Mucosa of rectum (tissue), 2 donors: ENCODE results near the gene PARD6B.

Source experiments
- H3K27ac ChIP-seq, 2 donors: one replicate each; pipeline ENCODE4 v1.7.0; 2013; ENCODE audit warnings: inconsistent platforms in 2 of 2, low read depth in 2 of 2, low read length in 2 of 2
- H3K27me3 ChIP-seq, 2 donors: one replicate each; pipeline ENCODE4 v1.7.0; 2013; ENCODE audit warnings: low read length in 2 of 2; ENCODE audit not compliant: control insufficient read depth in 2 of 2, insufficient read depth in 2 of 2
- H3K36me3 ChIP-seq, 2 donors: one replicate each; pipeline ENCODE4 v1.7.0; 2013; ENCODE audit warnings: low read length in 2 of 2; ENCODE audit not compliant: control insufficient read depth in 2 of 2, insufficient read depth in 2 of 2
- H3K4me1 ChIP-seq, 2 donors: one replicate each; pipeline ENCODE4 v1.7.0; 2013; ENCODE audit warnings: low read length in 2 of 2, mild to moderate bottlenecking in 1 of 2; ENCODE audit not compliant: control insufficient read depth in 2 of 2, insufficient read depth in 2 of 2
- H3K4me3 ChIP-seq, 2 donors: one replicate each; pipeline ENCODE4 v1.7.0; 2013; ENCODE audit warnings: low read length in 2 of 2
- H3K9ac ChIP-seq, 2 donors: one replicate each; pipeline ENCODE4 v1.7.0; 2013; ENCODE audit warnings: low read length in 2 of 2, low read depth in 1 of 2, mild to moderate bottlenecking in 1 of 2
- H3K9me3 ChIP-seq, 2 donors: one replicate each; pipeline ENCODE4 v1.7.0; 2013; ENCODE audit warnings: low read length in 2 of 2; ENCODE audit not compliant: control insufficient read depth in 2 of 2
- donor health status: healthy.
- donor health status: Normal muscosa, but diverticular disease.

The PARD6B gene

GRCh38 chr20:50729901-50730764 lies 1.2 kb upstream of the PARD6B start:
- Histone ChIP-seq H3K27me3 (no peaks in the 10 kb centered on the region), H3K4me3 (peak overlapping the region; percentile 80 to 85), H3K27ac (peak overlapping the region; percentile 69 to 83), H3K4me1 (peaks cover 22 to 30% of the 10 kb centered on the region in 2 donors), H3K9ac (peak overlapping the region; percentile 70 to 73), H3K9me3 (no peaks in the 10 kb centered on the region), H3K36me3 (no peaks in the 10 kb centered on the region)

GRCh38 chr20:50730765-50731054 lies 670 bp upstream of the PARD6B start:
- Histone ChIP-seq H3K27ac (peak overlapping the region; percentile 69 to 83), H3K9ac (peak overlapping the region; percentile 70 to 73), H3K9me3 (no peaks in the 10 kb centered on the region), H3K27me3 (no peaks in the 10 kb centered on the region), H3K4me1 (peaks cover 25 to 35% of the 10 kb centered on the region in 2 donors), H3K36me3 (no peaks in the 10 kb centered on the region), H3K4me3 (peak overlapping the region; percentile 80 to 85)

- H3K27ac ChIP-seq, result peak overlapping the region; percentile 90 to 92
- no peaks in the 10 kb centered on the region for H3K9me3 ChIP-seq
- peaks cover 25 to 35% of the 10 kb centered on the region in 2 donors for H3K4me1 ChIP-seq
- H3K27me3 ChIP-seq, result no peaks in the 10 kb centered on the region
- peak overlapping the region; percentile 80 to 85 for H3K4me3 ChIP-seq
- peak overlapping the region; percentile 87 to 91 for H3K9ac ChIP-seq
- no peaks in the 10 kb centered on the region for H3K36me3 ChIP-seq
These were observed 730 bp downstream of the PARD6B start for GRCh38 chr20:50731930-50732690.

GRCh38 chr20:50733644-50734349 lies 2.4 kb downstream of the PARD6B start:
- no peak overlapping the region for H3K9ac ChIP-seq

GRCh38 chr20:50734730-50735679 lies 3.6 kb downstream of the PARD6B start:
- no peaks in the 10 kb centered on the region for H3K9me3 ChIP-seq
- H3K27ac ChIP-seq, result peak overlapping the region; percentile 32 to 60
- peaks cover 0 to 2% of the 10 kb centered on the region in 2 donors for H3K36me3 ChIP-seq
- H3K4me1 ChIP-seq, result peaks cover 17 to 20% of the 10 kb centered on the region in 2 donors
- H3K9ac ChIP-seq, result no peak overlapping the region
- H3K4me3 ChIP-seq, result no peak overlapping the region
- H3K27me3 ChIP-seq, result no peaks in the 10 kb centered on the region

More at GRCh38 chr20:50733644-50734349, 2.4 kb downstream of the PARD6B start:
- Histone ChIP-seq H3K27ac (no peak overlapping the region), H3K4me1 (peaks cover 22 to 27% of the 10 kb centered on the region in 2 donors), H3K36me3 (peaks cover 0 to 2% of the 10 kb centered on the region in 2 donors), H3K27me3 (no peaks in the 10 kb centered on the region), H3K9me3 (no peaks in the 10 kb centered on the region), H3K4me3 (peak overlapping the region in 1 of 2 donors; percentile 38)

GRCh38 chr20:50735813-50736212 lies 4.4 kb downstream of the PARD6B start:
- H3K27me3 ChIP-seq, result no peaks in the 10 kb centered on the region
- no peak overlapping the region for H3K4me3 ChIP-seq
- H3K9ac ChIP-seq, result no peak overlapping the region
- peaks cover 0 to 2% of the 10 kb centered on the region in 2 donors for H3K36me3 ChIP-seq
- H3K4me1 ChIP-seq, result peaks cover 11 to 13% of the 10 kb centered on the region in 2 donors
- H3K9me3 ChIP-seq, result no peaks in the 10 kb centered on the region
- H3K27ac ChIP-seq, result peak overlapping the region in 1 of 2 donors; percentile 60

GRCh38 chr20:50737352-50737751 lies 6.0 kb downstream of the PARD6B start:
- H3K27me3 ChIP-seq, result no peaks in the 10 kb centered on the region
- H3K36me3 ChIP-seq, result peaks cover 0 to 2% of the 10 kb centered on the region in 2 donors
- H3K4me3 ChIP-seq, result no peak overlapping the region
- H3K9ac ChIP-seq, result no peak overlapping the region
- H3K9me3 ChIP-seq, result no peaks in the 10 kb centered on the region
- H3K4me1 ChIP-seq, result peaks cover 8 to 11% of the 10 kb centered on the region in 2 donors
- no peak overlapping the region for H3K27ac ChIP-seq

GRCh38 chr20:50743087-50743486 lies 11.7 kb downstream of the PARD6B start:
- Histone ChIP-seq H3K4me1 (peaks cover 18 to 35% of the 10 kb centered on the region in 2 donors), H3K9me3 (no peaks in the 10 kb centered on the region), H3K4me3 (no peak overlapping the region), H3K9ac (no peak overlapping the region), H3K27ac (no peak overlapping the region), H3K27me3 (no peaks in the 10 kb centered on the region), H3K36me3 (no peaks in the 10 kb centered on the region)

- H3K36me3 ChIP-seq, result no peaks in the 10 kb centered on the region
- H3K9me3 ChIP-seq, result no peaks in the 10 kb centered on the region
- H3K27me3 ChIP-seq, result no peaks in the 10 kb centered on the region
- peak overlapping the region; percentile 62 to 74 for H3K27ac ChIP-seq
- peaks cover 19 to 40% of the 10 kb centered on the region in 2 donors for H3K4me1 ChIP-seq
- H3K4me3 ChIP-seq, result no peak overlapping the region
- H3K9ac ChIP-seq, result no peak overlapping the region
These were observed 12.9 kb downstream of the PARD6B start for GRCh38 chr20:50744143-50744792.
